Esophagus (tissue), 2 donors: ENCODE data around the gene APOE. TPM values are rescaled to one million over a fixed set of nuclear protein-coding genes. Genes with fewer than 3 reads are reported as not detected.
A peak's percentile ranks its signal among the peaks of the same experiment; 100 is the strongest.
"Not testable (repeated sequence)": the region's sequence is repeated elsewhere in the genome, so short reads cannot be mapped to it uniquely, and the experiment has no call there.

Experiments
- H3K27ac ChIP-seq, 2 donors: one replicate each; pipeline ENCODE4 v1.5.1; 2013; ENCODE audit warnings: low read depth in 2 of 2, mild to moderate bottlenecking in 2 of 2, inconsistent platforms in 1 of 2, low read length in 1 of 2, moderate library complexity in 1 of 2
- H3K27me3 ChIP-seq, 2 donors: one replicate each; pipeline ENCODE4 v1.6.1; 2013; ENCODE audit warnings: low read length in 2 of 2, control low read depth in 1 of 2, mild to moderate bottlenecking in 1 of 2; ENCODE audit not compliant: insufficient read depth in 2 of 2, control insufficient read depth in 1 of 2
- H3K36me3 ChIP-seq, 2 donors: one replicate each; pipeline ENCODE4 v1.6.1; 2013; ENCODE audit warnings: low read length in 1 of 2; ENCODE audit not compliant: control insufficient read depth in 2 of 2, insufficient read depth in 2 of 2
- H3K4me1 ChIP-seq, 2 donors: one replicate each; pipeline ENCODE4 v1.6.1; 2013; ENCODE audit warnings: low read length in 1 of 2; ENCODE audit not compliant: control insufficient read depth in 2 of 2, insufficient read depth in 2 of 2
- H3K4me3 ChIP-seq, 2 donors: one replicate each; pipeline ENCODE4 v1.5.1; 2013; ENCODE audit warnings: low read length in 2 of 2, mild to moderate bottlenecking in 2 of 2, low read depth in 1 of 2, moderate library complexity in 1 of 2
- H3K9me3 ChIP-seq, 2 donors: one replicate each; pipeline ENCODE4 v1.6.1; 2013; ENCODE audit warnings: mild to moderate bottlenecking in 2 of 2, low read depth in 1 of 2, low read length in 1 of 2, moderate library complexity in 1 of 2; ENCODE audit not compliant: control insufficient read depth in 2 of 2, insufficient read depth in 1 of 2
- WGBS, 2 donors: extraction: QIAGEN DNeasy Blood & Tissue Kit; methylation state at CpG; one replicate each; pipeline ENCODE4 v1.1.7; 2013; 5-methylcytosine and 5-hydroxymethylcytosine counted together
- polyA plus RNA-seq, 2 donors: library from polyadenylated mRNA; stranded (reverse); fragments of 200-250 nt; gene quantifications; one replicate each; pipeline ENCODE4 v1.2.3, GENCODE V29; 2013
- donor health status: healthy with polysubstance abuse.
- donor health status: Bipolar disorder and iron deficiency.

Gene APOE
- polyA plus RNA-seq, 2 donors: 9.6 to 17.9 TPM

DNA sequence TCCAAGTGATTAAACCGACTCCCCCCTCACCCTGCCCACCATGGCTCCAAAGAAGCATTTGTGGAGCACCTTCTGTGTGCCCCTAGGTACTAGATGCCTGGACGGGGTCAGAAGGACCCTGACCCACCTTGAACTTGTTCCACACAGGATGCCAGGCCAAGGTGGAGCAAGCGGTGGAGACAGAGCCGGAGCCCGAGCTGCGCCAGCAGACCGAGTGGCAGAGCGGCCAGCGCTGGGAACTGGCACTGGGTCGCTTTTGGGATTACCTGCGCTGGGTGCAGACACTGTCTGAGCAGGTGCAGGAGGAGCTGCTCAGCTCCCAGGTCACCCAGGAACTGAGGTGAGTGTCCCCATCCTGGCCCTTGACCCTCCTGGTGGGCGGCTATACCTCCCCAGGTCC is 2.0 kb downstream of the APOE start:
- H3K27ac ChIP-seq: no peak overlapping the region
- peaks cover 0 to 3% of the 10 kb centered on the region in 2 donors for H3K27me3 ChIP-seq
- H3K9me3 ChIP-seq: no peaks in the 10 kb centered on the region
- peaks cover 0 to 12% of the 10 kb centered on the region in 2 donors for H3K4me1 ChIP-seq
- 92 to 93% methylated on average over 12 of the region's 12 CpGs for WGBS, 2 donors
- H3K4me3 ChIP-seq: no peak overlapping the region
- peaks cover 0 to 4% of the 10 kb centered on the region in 2 donors for H3K36me3 ChIP-seq

DNA sequence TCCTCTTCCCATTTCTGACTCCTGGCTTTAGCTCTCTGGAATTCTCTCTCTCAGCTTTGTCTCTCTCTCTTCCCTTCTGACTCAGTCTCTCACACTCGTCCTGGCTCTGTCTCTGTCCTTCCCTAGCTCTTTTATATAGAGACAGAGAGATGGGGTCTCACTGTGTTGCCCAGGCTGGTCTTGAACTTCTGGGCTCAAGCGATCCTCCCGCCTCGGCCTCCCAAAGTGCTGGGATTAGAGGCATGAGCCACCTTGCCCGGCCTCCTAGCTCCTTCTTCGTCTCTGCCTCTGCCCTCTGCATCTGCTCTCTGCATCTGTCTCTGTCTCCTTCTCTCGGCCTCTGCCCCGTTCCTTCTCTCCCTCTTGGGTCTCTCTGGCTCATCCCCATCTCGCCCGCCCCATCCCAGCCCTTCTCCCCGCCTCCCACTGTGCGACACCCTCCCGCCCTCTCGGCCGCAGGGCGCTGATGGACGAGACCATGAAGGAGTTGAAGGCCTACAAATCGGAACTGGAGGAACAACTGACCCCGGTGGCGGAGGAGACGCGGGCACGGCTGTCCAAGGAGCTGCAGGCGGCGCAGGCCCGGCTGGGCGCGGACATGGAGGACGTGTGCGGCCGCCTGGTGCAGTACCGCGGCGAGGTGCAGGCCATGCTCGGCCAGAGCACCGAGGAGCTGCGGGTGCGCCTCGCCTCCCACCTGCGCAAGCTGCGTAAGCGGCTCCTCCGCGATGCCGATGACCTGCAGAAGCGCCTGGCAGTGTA is 2.7 kb downstream of the APOE start:
- 93 to 95% methylated on average over 46 of the region's 46 CpGs for WGBS, 2 donors
- peaks cover 0 to 3% of the 10 kb centered on the region in 2 donors for H3K27me3 ChIP-seq

DNA sequence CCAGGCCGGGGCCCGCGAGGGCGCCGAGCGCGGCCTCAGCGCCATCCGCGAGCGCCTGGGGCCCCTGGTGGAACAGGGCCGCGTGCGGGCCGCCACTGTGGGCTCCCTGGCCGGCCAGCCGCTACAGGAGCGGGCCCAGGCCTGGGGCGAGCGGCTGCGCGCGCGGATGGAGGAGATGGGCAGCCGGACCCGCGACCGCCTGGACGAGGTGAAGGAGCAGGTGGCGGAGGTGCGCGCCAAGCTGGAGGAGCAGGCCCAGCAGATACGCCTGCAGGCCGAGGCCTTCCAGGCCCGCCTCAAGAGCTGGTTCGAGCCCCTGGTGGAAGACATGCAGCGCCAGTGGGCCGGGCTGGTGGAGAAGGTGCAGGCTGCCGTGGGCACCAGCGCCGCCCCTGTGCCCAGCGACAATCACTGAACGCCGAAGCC is 3.3 kb downstream of the APOE start:
- Histone ChIP-seq H3K27me3 (peaks cover 0 to 3% of the 10 kb centered on the region in 2 donors), H3K36me3 (no peaks in the 10 kb centered on the region), H3K4me1 (peaks cover 0 to 12% of the 10 kb centered on the region in 2 donors), H3K4me3 (no peak overlapping the region), H3K9me3 (no peaks in the 10 kb centered on the region), H3K27ac (no peak overlapping the region)
- 96 to 97% methylated on average over 42 to 44 of the region's 44 CpGs for WGBS, 2 donors

More for the DNA sequence above, 2.7 kb downstream of the APOE start:
- Histone ChIP-seq H3K4me3 (no peak overlapping the region), H3K9me3 (no peaks in the 10 kb centered on the region), H3K27ac (no peak overlapping the region), H3K36me3 (no peaks in the 10 kb centered on the region), H3K4me1 (peaks cover 0 to 12% of the 10 kb centered on the region in 2 donors)

DNA sequence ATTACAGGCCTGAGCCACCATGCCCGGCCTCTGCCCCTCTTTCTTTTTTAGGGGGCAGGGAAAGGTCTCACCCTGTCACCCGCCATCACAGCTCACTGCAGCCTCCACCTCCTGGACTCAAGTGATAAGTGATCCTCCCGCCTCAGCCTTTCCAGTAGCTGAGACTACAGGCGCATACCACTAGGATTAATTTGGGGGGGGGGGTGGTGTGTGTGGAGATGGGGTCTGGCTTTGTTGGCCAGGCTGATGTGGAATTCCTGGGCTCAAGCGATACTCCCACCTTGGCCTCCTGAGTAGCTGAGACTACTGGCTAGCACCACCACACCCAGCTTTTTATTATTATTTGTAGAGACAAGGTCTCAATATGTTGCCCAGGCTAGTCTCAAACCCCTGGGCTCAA is 4.2 kb downstream of the APOE start:
- Histone ChIP-seq H3K27ac (no peak overlapping the region), H3K36me3 (no peaks in the 10 kb centered on the region), H3K4me1 (peaks cover 0 to 16% of the 10 kb centered on the region in 2 donors), H3K27me3 (peaks cover 0 to under 1% of the 10 kb centered on the region in 2 donors), H3K9me3 (no peaks in the 10 kb centered on the region), H3K4me3 (no peak overlapping the region)
- WGBS, 2 donors: 91% methylated on average over 5 of the region's 5 CpGs

DNA sequence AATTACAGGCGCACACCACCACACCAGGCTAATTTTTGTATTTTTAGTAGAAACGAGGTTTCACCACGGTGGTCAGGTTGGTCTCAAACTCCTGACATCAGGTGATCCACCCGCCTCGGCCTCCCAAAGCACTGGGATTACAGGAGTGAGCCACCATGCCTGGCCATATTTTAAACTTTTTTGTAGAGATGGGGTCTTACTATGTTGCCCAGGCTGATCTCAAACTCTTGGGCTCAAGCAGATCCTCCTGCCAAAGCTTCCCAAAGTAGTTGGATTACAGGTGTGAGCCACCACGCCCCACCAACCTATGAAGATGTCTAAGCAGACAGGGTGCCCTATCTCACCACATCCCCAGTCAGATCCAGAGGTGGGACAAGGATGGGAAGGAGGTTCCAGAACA is 6.3 kb downstream of the APOE start:
- H3K9me3 ChIP-seq, H3K36me3 ChIP-seq, H3K4me3 ChIP-seq, H3K27ac ChIP-seq, H3K27me3 ChIP-seq, H3K4me1 ChIP-seq: not testable (repeated sequence)
- WGBS, 2 donors: 92 to 93% methylated on average over 6 of the region's 6 CpGs

DNA sequence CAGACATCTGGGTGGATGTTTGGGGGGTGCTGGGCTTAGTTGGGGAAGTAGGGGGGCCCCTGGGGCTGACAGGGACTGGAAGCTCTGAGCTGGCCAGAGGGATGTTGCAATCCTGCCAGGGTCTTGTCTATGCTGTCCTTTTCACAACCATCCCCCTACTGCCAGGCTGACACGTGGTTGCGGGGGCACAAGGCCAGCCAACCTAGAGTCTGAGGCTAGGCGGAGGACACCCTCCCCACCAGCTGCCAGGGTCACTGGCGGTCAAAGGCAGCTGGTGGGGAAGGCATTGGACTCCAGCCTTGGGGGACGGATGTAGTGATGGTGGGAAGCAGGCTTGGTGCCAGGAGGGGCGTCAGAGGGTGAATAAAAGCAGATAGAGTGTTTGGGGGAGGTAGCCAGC is 7.3 kb downstream of the APOE start:
- Histone ChIP-seq H3K27ac (no peak overlapping the region), H3K4me1 (peaks cover 0 to 5% of the 10 kb centered on the region in 2 donors)

DNA sequence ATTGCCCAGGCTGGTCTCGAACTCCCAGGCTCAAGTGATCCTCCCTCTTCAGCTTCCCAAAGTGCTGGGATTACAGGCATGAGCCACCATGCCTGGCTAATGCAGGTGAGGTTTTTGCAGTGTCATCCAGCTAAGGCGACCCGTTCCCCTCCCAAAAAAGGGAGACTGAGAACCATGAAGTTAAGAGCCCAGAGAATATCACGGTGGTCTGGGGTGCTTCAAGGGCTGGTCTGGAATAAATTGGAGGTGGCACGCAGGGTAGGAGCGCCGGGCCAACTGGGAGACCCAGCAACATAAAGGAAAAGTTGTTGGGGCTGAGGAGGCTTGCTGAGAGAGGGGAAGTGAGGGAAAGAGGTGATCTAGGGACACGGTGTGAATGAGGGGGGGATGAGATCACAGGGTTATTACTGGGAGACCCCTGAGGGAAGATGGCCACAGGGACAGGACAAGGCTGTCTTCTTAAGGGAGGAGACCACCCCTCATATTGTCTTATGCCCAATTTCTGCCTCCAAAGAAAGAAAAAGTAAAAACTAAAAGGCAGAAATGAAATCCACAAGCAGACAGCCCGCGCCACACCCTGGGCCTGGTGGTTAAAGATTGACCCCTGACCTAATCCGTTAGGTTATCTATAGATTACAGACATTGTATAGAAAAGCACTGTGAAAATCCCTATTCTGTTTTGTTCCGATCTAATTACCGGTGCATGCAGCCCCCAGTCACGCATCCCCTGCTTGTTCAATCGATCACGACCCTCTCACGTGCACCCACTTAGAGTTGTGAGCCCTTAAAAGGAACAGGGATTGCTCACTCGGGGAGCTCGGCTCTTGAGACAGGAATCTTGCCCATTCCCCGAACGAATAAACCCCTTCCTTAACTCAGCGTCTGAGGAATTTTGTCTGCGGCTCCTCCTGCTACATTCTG is 8.2 kb downstream of the APOE start:
- H3K9me3 ChIP-seq, H3K36me3 ChIP-seq, H3K27ac ChIP-seq, H3K4me3 ChIP-seq, H3K4me1 ChIP-seq, H3K27me3 ChIP-seq: not testable (repeated sequence)
- 59 to 63% methylated on average over 22 to 23 of the region's 23 CpGs for WGBS, 2 donors

More for the DNA sequence above, 7.3 kb downstream of the APOE start:
- 50 to 52% methylated on average over 6 of the region's 6 CpGs for WGBS, 2 donors
- H3K9me3 ChIP-seq: no peaks in the 10 kb centered on the region
- no peak overlapping the region for H3K4me3 ChIP-seq
- H3K27me3 ChIP-seq: no peaks in the 10 kb centered on the region
- H3K36me3 ChIP-seq: no peaks in the 10 kb centered on the region

DNA sequence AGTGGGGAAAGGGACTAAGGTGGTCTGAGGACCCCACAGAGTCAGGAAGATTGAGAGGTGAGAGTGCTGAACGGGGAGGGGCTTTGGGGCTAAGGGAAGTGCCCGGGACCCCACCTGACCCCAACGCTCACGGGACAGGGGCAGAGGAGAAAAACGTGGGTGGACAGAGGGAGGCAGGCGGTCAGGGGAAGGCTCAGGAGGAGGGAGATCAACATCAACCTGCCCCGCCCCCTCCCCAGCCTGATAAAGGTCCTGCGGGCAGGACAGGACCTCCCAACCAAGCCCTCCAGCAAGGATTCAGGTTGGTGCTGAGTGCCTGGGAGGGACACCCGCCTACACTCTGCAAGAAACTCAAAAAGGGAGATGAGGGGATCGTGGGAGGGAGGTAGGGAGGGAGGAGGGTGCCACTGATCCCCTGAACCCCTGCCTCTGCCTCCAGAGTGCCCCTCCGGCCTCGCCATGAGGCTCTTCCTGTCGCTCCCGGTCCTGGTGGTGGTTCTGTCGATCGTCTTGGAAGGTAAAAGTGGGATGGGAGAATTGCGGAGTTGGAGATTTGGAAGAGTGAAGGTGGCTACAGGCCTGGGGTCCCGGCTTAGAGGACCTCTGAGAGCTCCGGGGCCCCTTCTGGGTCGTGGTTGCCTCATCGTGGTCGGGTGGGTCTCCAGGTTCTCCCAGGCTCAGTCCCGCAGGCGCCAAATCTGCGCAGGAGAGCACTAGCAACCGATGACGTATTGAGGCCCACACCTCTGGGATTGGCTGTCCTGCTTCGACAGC is 9.0 kb downstream of the APOE start, which contains the start of gene APOC1:
APOC1 (plus strand) TSS at position 176 of the 774 bp plus-strand sequence; CDS start at position 460, 284 bp downstream.
- not testable (repeated sequence) for H3K27me3 ChIP-seq, H3K36me3 ChIP-seq, H3K9me3 ChIP-seq, H3K4me1 ChIP-seq, H3K27ac ChIP-seq
- WGBS, 2 donors: 8 to 9% methylated on average over 25 to 28 of the region's 28 CpGs
- H3K4me3 ChIP-seq: peak within 1 kb of the TSS; percentile 37 to 38

DNA sequence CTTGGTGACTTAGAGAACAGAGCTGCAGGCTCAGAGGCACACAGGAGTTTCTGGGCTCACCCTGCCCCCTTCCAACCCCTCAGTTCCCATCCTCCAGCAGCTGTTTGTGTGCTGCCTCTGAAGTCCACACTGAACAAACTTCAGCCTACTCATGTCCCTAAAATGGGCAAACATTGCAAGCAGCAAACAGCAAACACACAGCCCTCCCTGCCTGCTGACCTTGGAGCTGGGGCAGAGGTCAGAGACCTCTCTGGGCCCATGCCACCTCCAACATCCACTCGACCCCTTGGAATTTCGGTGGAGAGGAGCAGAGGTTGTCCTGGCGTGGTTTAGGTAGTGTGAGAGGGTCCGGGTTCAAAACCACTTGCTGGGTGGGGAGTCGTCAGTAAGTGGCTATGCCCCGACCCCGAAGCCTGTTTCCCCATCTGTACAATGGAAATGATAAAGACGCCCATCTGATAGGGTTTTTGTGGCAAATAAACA is 18.7 kb downstream of the APOE start:
- H3K27ac ChIP-seq: peak overlapping the region in 1 of 2 donors; percentile 9
- H3K36me3 ChIP-seq: no peaks in the 10 kb centered on the region
- no peaks in the 10 kb centered on the region for H3K27me3 ChIP-seq
- H3K4me1 ChIP-seq: peaks cover 0 to 3% of the 10 kb centered on the region in 2 donors
- H3K9me3 ChIP-seq: no peaks in the 10 kb centered on the region
- H3K4me3 ChIP-seq: no peak overlapping the region
- 71 to 77% methylated on average over 8 of the region's 8 CpGs for WGBS, 2 donors
